Fibroblast of villous mesenchyme (primary cell): ENCODE measurements around the gene ZDHHC4. TPM values are rescaled to one million over a fixed set of nuclear protein-coding genes. Genes with fewer than 3 reads are reported as not detected.

Experiments used
- DNase-seq: peaks from one replicate; pipeline ENCODE4 v3.0.0-alpha.2; 2010; ENCODE audit warnings: low read depth
- H3K4me3 ChIP-seq: 2 replicates; pipeline ENCODE4 v1.5.1; 2011; ENCODE audit warnings: low read depth, mild to moderate bottlenecking, low read length
- total RNA-seq: library from RNA; depleted of rRNA; stranded (reverse); fragments of >200 nt; gene quantifications from 2 replicates; pipeline ENCODE4 v1.2.3, GENCODE V29; 2012
- TF ChIP-seq, protein P1 (sequence below): IDR thresholded peaks from 2 replicates; pipeline ENCODE4 v1.5.1; 2012; ENCODE audit warnings: low read depth, mild to moderate bottlenecking, low read length; ENCODE audit not compliant: insufficient read depth

Gene ZDHHC4
- total RNA-seq = 60.5 and 62.5 TPM in 2 replicates

GRCh38 chr7:6577369-6578113, at the start of gene ZDHHC4:
Gene ZDHHC4 (plus strand): TSS chr7:6577454. CDS start chr7:6580562, 3,108 bp downstream.
- TF ChIP-seq, protein P1, sequence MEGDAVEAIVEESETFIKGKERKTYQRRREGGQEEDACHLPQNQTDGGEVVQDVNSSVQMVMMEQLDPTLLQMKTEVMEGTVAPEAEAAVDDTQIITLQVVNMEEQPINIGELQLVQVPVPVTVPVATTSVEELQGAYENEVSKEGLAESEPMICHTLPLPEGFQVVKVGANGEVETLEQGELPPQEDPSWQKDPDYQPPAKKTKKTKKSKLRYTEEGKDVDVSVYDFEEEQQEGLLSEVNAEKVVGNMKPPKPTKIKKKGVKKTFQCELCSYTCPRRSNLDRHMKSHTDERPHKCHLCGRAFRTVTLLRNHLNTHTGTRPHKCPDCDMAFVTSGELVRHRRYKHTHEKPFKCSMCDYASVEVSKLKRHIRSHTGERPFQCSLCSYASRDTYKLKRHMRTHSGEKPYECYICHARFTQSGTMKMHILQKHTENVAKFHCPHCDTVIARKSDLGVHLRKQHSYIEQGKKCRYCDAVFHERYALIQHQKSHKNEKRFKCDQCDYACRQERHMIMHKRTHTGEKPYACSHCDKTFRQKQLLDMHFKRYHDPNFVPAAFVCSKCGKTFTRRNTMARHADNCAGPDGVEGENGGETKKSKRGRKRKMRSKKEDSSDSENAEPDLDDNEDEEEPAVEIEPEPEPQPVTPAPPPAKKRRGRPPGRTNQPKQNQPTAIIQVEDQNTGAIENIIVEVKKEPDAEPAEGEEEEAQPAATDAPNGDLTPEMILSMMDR = no peak
- DNase-seq = peak; percentile 86
- H3K4me3 ChIP-seq = peak within 1 kb of the TSS; percentile 84

- no peak overlapping the region for H3K4me3 ChIP-seq
- TF ChIP-seq, protein P1 = no peak
- DNase-seq = no peak
Measured at GRCh38 chr7:6528401-6529130, 48.7 kb upstream of the ZDHHC4 start.

DNA sequence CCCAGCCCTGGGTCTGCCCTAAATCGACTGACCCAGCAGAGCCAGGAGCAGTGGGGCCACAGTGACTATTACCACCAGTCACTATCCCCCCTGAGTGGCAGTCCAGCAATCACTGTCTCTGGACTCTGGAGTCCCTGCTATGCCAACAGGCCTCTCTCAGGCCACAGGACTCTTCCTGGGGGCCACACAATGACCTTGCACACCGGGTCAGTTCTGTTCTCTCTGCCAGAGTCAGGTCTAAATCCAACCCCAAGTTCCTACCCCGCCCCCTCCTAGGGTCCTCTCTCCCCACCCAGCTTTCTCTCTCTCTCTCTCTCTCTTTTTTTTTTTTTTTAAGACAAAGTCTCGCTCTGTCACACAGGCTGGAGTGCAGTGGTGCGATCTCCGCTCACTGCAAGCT, 47.6 kb upstream of the ZDHHC4 start:
- no peak overlapping the region for H3K4me3 ChIP-seq
- DNase-seq = no peak
- TF ChIP-seq, protein P1 = no peak

GRCh38 chr7:6530626-6531491, 46.4 kb upstream of the ZDHHC4 start:
- peak overlapping the region; percentile 23 for H3K4me3 ChIP-seq
- TF ChIP-seq, protein P1 = no peak
- DNase-seq = no peak

GRCh38 chr7:6531492-6532279, 45.6 kb upstream of the ZDHHC4 start:
- DNase-seq = no peak
- TF ChIP-seq, protein P1 = no peak
- H3K4me3 ChIP-seq = no peak overlapping the region

- TF ChIP-seq, protein P1 = no peak
- no peak overlapping the region for H3K4me3 ChIP-seq
- no peak for DNase-seq
Measured at GRCh38 chr7:6532516-6532915, 44.7 kb upstream of the ZDHHC4 start.
